ENCODE measurements around the gene EZR. TPM values are rescaled to one million over a fixed set of nuclear protein-coding genes. Genes with fewer than 3 reads are reported as not detected.
A peak's percentile ranks its signal among the peaks of the same experiment; 100 is the strongest.

EZR gene
- total RNA-seq, 1 experiment from 2014 or later = 1,402 TPM

DNA sequence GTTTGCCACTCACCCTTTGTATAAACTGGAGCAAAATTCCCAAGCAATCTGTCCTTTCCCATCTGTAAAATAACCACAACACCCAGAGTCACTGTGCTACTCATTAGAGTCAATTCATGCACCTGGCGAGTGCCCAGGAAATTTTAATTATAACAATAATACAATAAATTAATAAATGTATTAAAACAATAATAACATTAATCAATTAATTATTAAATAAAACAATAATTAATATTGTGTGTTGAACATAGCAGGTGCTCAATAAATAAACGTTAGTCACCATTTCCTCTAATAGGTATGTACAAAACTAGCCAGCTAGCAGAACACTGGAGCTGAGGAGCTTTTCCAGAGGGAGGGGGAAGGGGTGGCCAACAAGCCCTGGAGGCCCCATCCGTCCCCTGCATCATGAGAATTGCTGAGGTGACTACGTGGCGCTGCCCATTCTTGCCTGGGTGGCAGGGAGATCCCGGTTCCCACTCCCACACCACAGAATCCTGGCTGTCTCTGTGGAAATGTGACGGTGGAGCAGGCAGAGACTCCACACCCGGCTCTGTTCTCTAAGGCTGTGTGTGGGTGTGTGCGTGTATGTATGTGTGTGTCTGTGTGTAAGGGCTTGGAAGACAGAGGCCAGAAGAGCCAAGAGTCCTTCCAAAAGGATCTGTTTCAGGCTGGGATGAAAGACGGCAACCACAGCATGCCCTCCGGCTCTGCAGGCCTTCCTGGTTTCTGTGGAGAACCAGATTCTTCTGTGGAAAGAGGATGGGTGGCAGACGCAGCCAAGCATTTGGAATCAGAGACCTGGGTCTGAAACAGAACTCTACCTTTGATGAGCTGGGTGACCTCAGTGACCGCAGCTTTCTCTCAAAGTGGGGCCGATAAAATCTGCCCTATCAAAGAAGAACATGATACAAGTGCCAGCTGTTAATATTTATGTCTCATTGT lies 18.8 kb upstream of the EZR start:
- ATAC-seq = peak; percentile 70
- peak overlapping the region; percentile 10 for H2AFZ ChIP-seq (ENCODE audit: low read depth, low read length, poor library complexity, severe bottlenecking)
- POLR2A ChIA-PET = no interaction called here

More for the DNA sequence above, 18.8 kb upstream of the EZR start:
- intact Hi-C loops (cut with micrococcal nuclease) = no loop called here
- BruUV-seq (replicated peaks) = no TSS peak
- RAD21 ChIA-PET (ENCODE audit: low non-redundant PET in 1 of 2, low total read pairs in 2 of 2, uncharacterized antibody in 2 of 2, unreplicated experiment in 2 of 2) = no interaction called here
- Histone ChIP-seq H3K4me1 (ENCODE audit: control insufficient read depth in 1 of 2, insufficient read depth in 2 of 2, low read length in 2 of 2) (peaks cover 0 to 21% of the 10 kb centered on the region in 2 experiments; a peak in 2 of 4 replicates), H3K9me3 (ENCODE audit: control insufficient read depth in 1 of 2, insufficient read depth in 1 of 2, low read depth in 1 of 2, low read length in 2 of 2) (no peaks in the 10 kb centered on the region), H3K27ac (ENCODE audit: low read depth, low read length) (peak overlapping the region; percentile 5; the same call in 1 of the 2 replicates), H3K4me3 (replicated peaks in 1 of 2; ENCODE audit: low read depth in 1 of 2, low read length in 2 of 2) (no peak overlapping the region), H4K20me1 (ENCODE audit: insufficient read depth) (no peaks in the 10 kb centered on the region), H3K9ac (ENCODE audit: low read length) (peak overlapping the region; percentile 47), H3K4me2 (ENCODE audit: low read length) (peak overlapping the region; percentile 53), H3K79me2 (ENCODE audit: insufficient read depth, low read length) (no peaks in the 10 kb centered on the region), H3K27me3 (ENCODE audit: insufficient read depth, low read length) (no peaks in the 10 kb centered on the region), H3K9me2 (ENCODE audit: insufficient read depth) (no peaks in the 10 kb centered on the region), H3K36me3 (ENCODE audit: control insufficient read depth in 1 of 2, insufficient read depth in 2 of 2, low read length in 2 of 2) (no peaks in the 10 kb centered on the region)
- DNase-seq (ENCODE audit: low read depth, low spot score) = no peak
- TF ChIP-seq, protein P1, sequence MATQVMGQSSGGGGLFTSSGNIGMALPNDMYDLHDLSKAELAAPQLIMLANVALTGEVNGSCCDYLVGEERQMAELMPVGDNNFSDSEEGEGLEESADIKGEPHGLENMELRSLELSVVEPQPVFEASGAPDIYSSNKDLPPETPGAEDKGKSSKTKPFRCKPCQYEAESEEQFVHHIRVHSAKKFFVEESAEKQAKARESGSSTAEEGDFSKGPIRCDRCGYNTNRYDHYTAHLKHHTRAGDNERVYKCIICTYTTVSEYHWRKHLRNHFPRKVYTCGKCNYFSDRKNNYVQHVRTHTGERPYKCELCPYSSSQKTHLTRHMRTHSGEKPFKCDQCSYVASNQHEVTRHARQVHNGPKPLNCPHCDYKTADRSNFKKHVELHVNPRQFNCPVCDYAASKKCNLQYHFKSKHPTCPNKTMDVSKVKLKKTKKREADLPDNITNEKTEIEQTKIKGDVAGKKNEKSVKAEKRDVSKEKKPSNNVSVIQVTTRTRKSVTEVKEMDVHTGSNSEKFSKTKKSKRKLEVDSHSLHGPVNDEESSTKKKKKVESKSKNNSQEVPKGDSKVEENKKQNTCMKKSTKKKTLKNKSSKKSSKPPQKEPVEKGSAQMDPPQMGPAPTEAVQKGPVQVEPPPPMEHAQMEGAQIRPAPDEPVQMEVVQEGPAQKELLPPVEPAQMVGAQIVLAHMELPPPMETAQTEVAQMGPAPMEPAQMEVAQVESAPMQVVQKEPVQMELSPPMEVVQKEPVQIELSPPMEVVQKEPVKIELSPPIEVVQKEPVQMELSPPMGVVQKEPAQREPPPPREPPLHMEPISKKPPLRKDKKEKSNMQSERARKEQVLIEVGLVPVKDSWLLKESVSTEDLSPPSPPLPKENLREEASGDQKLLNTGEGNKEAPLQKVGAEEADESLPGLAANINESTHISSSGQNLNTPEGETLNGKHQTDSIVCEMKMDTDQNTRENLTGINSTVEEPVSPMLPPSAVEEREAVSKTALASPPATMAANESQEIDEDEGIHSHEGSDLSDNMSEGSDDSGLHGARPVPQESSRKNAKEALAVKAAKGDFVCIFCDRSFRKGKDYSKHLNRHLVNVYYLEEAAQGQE (IDR thresholded peaks at IDR 0.05; ENCODE audit: low read depth) = no peak
- peak; percentile 41; the same call in 1 of the 2 replicates for TF ChIP-seq EGR1 (IDR thresholded peaks at IDR 0.05; ENCODE audit: low read depth)
- CTCF ChIA-PET = no interaction called here

Measured in HCT116 (cell line).